ENCODE data around the gene CTNNAL1.

Gene CTNNAL1

DNA sequence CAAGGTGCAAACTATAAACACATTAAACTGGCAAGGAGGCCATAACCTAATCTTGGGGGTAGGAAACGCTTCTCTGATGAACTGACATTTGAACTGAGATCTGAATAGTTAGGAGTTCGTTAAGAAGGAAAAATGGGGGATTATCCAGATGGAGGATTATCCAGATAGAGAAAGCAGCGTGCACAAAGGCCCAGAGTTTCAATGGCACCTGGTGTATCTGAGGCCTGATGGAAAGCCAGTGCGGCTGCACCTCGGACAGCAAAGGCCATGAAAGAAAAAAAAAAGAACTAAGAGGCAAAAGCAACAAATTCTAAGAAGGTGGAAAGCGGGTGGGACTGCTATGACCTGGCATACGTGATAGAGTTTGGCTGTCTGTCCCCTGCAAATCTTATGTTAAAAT, 13.0 kb upstream of the CTNNAL1 start:
- no peak for DNase-seq (ENCODE audit: low spot score)

GRCh38 chr9:109022873-109023272, 9.6 kb upstream of the CTNNAL1 start:
- DNase-seq (ENCODE audit: low spot score), result no peak

DNA sequence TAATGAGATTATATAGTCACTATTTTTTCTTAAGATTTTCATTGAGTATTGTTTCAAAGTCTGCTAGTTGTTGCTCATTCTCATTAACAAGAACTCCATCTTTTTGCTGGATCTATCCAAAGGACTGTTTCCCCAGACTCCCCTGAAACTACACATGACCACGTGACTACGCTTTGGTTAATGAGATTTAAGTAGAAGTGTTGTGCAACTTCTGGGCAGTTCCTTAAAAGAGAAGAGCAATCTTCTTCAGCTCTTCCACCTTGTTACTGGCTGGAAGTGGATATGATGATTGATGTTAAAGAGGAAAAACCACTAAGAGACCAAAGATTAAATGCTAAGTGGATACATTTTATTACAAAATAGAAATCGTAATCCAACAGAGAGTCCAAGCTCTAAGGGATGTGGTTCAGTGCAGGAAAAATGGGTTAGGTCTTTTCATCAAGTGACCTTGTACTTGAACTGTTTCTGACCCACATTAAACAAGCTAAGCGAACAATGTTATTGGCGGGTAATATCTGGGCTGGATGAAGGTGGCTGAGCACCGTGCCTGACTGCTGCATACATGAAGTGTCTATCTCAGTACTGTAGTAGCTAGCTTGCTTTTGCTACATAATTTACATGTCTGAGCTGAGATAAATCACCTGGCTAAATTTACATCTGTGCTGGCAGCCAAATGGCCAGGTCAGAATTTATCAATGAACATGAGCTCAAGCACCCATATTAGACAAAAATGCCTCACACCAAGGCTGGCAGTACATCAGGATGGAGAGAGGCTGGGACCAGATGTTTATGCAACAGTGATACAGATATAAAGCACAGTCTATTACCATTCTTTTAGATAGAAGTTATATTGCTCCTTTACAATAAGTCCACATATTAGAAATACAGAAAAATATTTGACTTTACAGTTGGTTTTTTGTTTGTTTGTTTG, 7.5 kb upstream of the CTNNAL1 start:
- no peak for DNase-seq (ENCODE audit: low spot score)

- no peak for DNase-seq (ENCODE audit: low spot score)
Observed at GRCh38 chr9:109020113-109020512, 6.8 kb upstream of the CTNNAL1 start.

DNA sequence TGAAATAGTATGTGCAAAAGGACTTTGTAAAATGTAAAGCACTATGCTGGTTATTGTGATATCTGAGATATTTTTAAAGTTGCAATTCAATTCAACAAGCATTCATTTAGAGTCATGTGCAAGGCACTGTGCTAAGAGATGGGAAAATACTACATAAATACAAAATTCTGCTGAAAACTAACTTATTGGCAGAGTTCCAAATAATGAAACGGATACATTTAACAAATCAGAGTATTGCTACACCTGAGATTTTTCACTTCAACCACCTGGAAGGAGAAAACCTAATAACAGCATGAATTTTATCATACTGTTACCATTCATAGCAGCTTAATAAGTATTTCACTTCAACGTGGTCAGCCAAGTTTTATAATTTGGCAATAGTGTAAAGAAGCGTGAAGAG, 6.1 kb upstream of the CTNNAL1 start:
- DNase-seq (ENCODE audit: low spot score), result no peak

DNA sequence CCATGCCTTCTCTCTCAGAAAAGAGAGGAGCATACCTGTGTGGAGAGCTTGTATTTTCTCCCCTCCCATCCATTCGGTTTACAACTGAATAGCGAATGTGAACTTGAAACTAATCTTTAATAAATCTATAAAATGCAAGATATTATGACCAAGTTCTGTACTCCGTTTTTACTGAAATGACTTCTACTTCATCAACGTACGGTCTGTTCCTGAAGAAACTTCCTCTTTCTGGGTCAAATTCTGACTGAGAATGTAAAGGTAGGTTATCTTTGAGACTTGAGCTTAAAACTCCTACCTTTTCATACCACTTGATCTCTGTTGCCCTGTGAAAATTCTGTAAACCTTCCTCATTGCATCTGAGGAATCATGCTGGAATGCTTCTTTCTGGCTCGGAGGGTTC, 4.2 kb upstream of the CTNNAL1 start:
- no peak for DNase-seq (ENCODE audit: low spot score)

DNA sequence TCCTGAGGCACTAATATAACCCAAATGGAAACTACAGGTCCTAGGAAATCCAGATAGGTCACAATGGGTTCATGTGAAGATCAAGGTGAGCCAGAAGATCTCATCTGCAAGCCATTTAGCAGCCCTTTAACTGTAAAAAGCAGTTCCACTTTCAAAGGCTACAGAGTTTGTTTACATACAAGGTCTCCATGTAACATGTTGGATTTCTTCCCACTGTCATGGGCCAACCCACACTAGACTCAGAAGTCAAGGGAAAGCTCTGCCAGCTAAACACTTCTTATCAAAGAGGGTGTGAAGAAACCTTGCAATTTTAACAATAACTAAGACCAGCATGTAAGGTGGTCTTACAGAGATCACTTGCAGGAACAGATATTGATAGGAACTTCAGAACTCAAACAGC, 3.8 kb upstream of the CTNNAL1 start:
- no peak for DNase-seq (ENCODE audit: low spot score)

- no peak for DNase-seq (ENCODE audit: low spot score)
Observed at GRCh38 chr9:109016132-109016531, 2.8 kb upstream of the CTNNAL1 start.

- DNase-seq (ENCODE audit: low spot score), result no peak
Observed at GRCh38 chr9:109014608-109015280, 1.4 kb upstream of the CTNNAL1 start.

- no peak for DNase-seq (ENCODE audit: low spot score)
Observed at GRCh38 chr9:109013679-109014607, 644 bp upstream of the CTNNAL1 start.

DNA sequence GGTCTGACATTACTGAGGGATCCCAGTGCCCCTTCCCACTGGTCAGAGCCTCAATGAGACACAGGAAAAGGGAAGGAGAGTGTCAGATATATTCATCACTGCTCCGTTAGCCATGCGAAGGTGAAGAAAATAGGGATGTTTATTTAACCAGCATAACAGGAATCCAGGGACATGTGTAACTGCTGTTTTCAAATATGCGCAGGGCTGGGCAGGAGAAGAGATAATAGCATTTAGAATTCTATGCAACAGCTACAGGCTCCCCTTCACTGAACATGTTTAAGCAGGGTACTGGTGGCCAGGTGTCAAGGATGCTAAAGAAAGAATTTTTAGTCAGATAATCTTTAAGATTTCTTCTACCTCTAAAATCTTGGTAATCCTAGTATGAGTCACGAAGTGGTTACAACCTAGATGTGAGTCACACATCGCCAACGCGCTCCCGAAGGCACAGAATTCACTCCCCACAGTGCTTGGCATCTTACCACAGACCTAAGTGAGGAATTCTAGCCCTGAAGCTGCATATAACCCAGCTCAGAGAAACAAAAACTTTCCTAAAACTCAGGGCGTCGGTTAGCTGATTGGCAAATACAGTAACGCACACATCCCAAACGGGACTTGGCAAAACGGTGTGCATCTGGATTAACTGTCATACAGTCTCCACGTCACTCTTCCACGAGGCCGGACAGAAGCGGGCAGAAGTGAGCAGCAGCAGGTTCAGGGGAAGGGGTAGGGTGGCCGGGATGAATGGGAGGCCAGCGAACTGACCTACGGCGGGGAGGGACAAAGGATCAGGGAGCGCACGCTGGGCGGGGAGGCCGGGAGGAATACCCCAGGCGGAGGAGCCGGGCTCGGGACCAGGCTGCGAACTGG, 1.1 kb downstream of the CTNNAL1 start:
- DNase-seq (ENCODE audit: low spot score), result no peak

DNA sequence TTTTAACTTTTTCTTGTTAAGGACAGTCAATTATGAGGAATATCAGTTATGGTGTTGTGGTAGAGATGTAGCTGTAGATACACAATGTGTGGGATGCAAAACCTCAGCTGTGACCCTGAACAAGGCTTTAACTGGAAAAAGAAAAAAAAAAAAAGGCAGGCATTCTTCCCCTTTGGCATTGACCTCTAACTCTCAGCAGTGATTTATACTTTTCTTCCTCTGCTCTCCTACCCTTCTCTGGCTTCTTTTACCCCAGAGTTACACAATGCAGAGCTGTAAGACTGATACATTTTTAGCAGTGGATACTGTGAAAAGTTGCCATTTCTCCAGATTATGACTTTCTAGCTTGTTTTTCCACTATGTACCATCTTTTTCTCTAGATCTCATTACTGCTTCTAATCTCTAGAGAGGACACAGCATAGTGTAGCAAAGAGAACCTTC, 2.0 kb downstream of the CTNNAL1 start:
- no peak for DNase-seq (ENCODE audit: low spot score)

GRCh38 chr9:109010746-109011145, 2.6 kb downstream of the CTNNAL1 start:
- DNase-seq (ENCODE audit: low spot score), result peak; percentile 12

GRCh38 chr9:109005678-109006077, 7.6 kb downstream of the CTNNAL1 start:
- DNase-seq (ENCODE audit: low spot score), result no peak

DNA sequence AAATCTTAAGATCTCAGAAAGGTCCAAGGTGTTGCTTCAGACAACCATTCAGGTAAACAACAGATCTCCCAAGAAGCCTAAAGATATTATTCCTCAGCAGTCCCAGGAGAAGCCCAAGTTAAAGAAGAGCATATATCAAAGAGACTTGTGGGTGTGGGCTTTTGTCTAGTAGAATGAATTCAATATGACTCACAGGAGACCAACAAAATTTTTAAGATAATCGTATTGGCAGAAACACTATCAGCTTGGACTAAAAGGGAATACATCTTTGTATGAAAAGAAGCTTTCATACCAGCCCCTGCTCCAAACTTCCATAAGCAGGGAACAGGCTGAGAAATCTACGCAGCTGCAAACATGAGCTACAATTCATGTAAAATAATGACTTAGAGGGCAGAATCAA, 10.2 kb downstream of the CTNNAL1 start:
- DNase-seq (ENCODE audit: low spot score), result no peak

DNA sequence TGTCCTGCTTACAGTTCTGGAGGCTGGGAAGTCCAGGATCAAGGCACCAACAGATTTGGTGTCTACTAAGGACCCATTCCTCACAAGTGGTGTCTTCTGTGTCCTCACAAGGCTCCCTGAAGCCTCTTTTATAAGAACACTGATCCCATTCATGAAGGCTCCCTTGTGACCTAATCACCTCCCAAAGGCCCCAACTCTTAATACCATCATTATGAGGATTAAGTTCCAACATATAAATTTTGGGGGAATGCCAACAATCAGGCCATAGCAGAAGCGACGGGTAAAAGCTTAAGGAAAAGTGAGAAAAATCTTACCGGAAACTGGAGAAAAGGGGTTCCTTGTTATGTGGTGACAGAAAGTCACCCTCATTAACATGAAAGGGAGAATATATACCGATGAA, 11.2 kb downstream of the CTNNAL1 start:
- DNase-seq (ENCODE audit: low spot score), result no peak

DNA sequence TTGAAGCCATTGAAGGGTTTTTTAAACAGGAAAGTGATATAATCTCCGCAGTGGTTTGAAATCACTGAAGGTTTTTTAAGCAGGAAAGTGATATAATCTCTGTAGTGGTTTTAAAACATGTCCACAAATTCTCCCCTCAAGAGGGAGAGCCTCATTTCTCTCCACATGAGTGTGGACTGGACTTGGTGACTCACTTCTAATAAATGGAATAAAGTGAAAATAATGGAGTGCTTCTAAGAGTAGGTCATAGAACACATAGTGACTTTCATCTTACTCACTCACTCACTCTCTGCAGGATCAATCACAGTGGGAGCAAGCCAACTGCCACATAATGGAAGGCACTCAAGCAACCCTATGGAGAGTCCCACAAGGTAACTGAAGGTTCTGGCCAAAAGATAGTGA, 12.0 kb downstream of the CTNNAL1 start:
- DNase-seq (ENCODE audit: low spot score), result no peak

GRCh38 chr9:108997112-108997511, 16.2 kb downstream of the CTNNAL1 start:
- no peak for DNase-seq (ENCODE audit: low spot score)

DNA sequence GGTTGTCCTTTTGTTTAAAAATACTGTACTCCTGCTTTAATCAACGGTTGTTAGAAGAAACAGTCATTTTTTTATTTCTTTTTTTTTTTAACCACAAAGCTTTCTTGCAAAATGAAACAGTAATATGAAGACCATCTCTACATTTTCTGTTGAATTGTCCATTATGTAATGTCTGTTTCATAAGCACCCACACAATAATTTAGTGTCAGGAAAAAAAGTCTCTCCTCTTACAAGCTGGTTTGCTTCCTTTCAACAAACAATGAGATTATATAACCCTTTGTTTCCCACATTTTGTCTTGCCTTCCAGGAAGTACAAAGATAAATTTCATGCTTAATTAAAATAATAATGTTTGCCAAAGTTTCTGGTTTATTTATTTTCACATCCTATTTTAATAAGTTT, 16.7 kb downstream of the CTNNAL1 start:
- no peak for DNase-seq (ENCODE audit: low spot score)

- no peak for DNase-seq (ENCODE audit: low spot score)
Observed at GRCh38 chr9:108994695-108995094, 18.6 kb downstream of the CTNNAL1 start.

DNA sequence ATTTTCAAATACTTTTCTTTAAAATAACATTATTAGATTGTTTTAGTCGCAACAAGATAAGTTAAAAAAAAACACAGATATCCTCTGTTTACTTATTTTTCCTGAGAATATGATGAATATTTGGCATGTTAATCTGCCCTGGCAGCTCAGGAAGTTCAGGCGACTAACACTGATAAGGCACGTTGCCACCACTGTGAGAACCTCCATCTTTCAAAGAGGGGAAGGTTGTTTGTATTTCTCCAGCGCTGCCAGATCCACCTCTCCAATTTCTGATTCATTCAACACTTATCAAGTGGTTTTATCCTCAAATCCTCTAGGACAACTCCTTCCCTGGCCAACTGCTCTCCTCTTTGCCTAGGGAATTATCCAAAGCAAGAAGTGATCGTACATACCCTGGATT, 21.8 kb downstream of the CTNNAL1 start:
- DNase-seq (ENCODE audit: low spot score), result no peak
